Activated B cell treated with CpG ODN at 0.5 μM for 24 hours (primary cell): Measurements from ENCODE around the gene P2RY8. TPM values are rescaled to one million over a fixed set of nuclear protein-coding genes. Genes with fewer than 3 reads are reported as not detected.
A peak's percentile ranks its signal among the peaks of the same experiment; 100 is the strongest.

Experiments
- ATAC-seq: fragments of 200-7000 bp; cut with Tn5 transposase; one replicate; pipeline ENCODE4 v1.10.0; 2021; ENCODE audit warnings: low read depth, mild to moderate bottlenecking, moderate library complexity
- CTCF ChIA-PET: fragments of 350-600 bp; sonication (Branson Sonifier 250); formaldehyde crosslinking; loops from one replicate; lab custom pipeline; 2021; ENCODE audit warnings: antibody characterized with exemption; lab: Charles Lee
- POLR2A ChIA-PET: fragments of 350-600 bp; sonication (Branson Sonifier 250); formaldehyde crosslinking; loops from one replicate; lab custom pipeline; 2021; ENCODE audit warnings: antibody characterized with exemption; lab: Charles Lee
- DNase-seq: peaks from one replicate; pipeline ENCODE4 v3.0.0; 2022
- H3K27ac Mint-ChIP-seq: one replicate; pipeline ENCODE4 v1.8.0; 2020; ENCODE audit warnings: mixed read lengths
- H3K27me3 Mint-ChIP-seq: one replicate; pipeline ENCODE4 v1.8.0; 2021; ENCODE audit warnings: mixed read lengths
- H3K36me3 Mint-ChIP-seq: one replicate; pipeline ENCODE4 v1.8.0; 2021; ENCODE audit warnings: low read depth, mixed read lengths
- H3K4me1 Mint-ChIP-seq: one replicate; pipeline ENCODE4 v1.8.0; 2021; ENCODE audit warnings: mixed read lengths
- H3K4me3 Mint-ChIP-seq: one replicate; pipeline ENCODE4 v1.8.0; 2020; ENCODE audit warnings: mild to moderate bottlenecking, mixed read lengths
- H3K9me3 Mint-ChIP-seq: one replicate; pipeline ENCODE4 v1.8.0; 2020; ENCODE audit warnings: mixed read lengths
- intact Hi-C: fragments of 100-400 bp; cut with micrococcal nuclease; formaldehyde crosslinking; loops from one replicate; pipeline ENCODE4 v1.15.1; 2024
- total RNA-seq: library from RNA; stranded (reverse); gene quantifications from 2 replicates; pipeline ENCODE4 v1.2.3, GENCODE V29; 2022
- TF ChIP-seq, protein P1 (sequence below): fragments of 200-600 bp; IDR thresholded peaks from one replicate; pipeline ENCODE4 v1.8.0; 2022; ENCODE audit warnings: antibody characterized with exemption, mild to moderate bottlenecking

P2RY8 gene
- total RNA-seq, 1 donor from 2014 or later, result 332 TPM

DNA sequence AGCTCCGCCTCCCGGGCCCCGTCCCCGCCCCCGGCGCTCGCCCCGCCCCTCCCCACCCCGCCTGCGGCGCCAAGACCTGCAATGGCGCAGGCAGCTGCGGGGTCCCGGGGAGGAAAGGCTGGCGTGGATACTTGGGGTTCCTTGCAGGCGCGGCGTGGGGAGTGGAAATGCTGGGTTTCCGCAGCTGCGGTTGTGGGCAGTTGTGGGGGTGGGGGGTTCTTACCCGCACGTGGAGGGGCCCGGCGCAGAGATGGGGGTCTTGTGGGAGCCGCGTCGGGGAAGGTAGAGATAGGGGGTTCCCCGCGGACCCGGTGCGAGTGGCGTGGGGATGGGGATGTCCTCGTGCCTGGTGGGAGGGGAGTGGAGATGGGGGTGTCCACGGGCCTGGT, 83.6 kb downstream of the P2RY8 start:
- H3K27ac Mint-ChIP-seq, result peak overlapping the region; percentile 97
- peak overlapping the region; percentile 92 for H3K4me3 Mint-ChIP-seq
- peak; percentile 25 for ATAC-seq
- DNase-seq, result no peak
- TF ChIP-seq, protein P1, sequence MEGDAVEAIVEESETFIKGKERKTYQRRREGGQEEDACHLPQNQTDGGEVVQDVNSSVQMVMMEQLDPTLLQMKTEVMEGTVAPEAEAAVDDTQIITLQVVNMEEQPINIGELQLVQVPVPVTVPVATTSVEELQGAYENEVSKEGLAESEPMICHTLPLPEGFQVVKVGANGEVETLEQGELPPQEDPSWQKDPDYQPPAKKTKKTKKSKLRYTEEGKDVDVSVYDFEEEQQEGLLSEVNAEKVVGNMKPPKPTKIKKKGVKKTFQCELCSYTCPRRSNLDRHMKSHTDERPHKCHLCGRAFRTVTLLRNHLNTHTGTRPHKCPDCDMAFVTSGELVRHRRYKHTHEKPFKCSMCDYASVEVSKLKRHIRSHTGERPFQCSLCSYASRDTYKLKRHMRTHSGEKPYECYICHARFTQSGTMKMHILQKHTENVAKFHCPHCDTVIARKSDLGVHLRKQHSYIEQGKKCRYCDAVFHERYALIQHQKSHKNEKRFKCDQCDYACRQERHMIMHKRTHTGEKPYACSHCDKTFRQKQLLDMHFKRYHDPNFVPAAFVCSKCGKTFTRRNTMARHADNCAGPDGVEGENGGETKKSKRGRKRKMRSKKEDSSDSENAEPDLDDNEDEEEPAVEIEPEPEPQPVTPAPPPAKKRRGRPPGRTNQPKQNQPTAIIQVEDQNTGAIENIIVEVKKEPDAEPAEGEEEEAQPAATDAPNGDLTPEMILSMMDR, result no peak
- intact Hi-C loops, result loop anchor here (1.0 to 5.0 kb wide), 16 partner anchors 39 to 1238 kb away; partner anchors contain the start of genes AKAP17A, CD99, DHRSX and SLC25A6
- ChIA-PET CTCF (no interaction called here), POLR2A (no interaction called here)
- peaks cover 10% of the 10 kb centered on the region for H3K36me3 Mint-ChIP-seq
- H3K9me3 Mint-ChIP-seq, result peaks cover 4% of the 10 kb centered on the region
- peaks cover 35% of the 10 kb centered on the region for H3K4me1 Mint-ChIP-seq
- H3K27me3 Mint-ChIP-seq, result no peaks in the 10 kb centered on the region

DNA sequence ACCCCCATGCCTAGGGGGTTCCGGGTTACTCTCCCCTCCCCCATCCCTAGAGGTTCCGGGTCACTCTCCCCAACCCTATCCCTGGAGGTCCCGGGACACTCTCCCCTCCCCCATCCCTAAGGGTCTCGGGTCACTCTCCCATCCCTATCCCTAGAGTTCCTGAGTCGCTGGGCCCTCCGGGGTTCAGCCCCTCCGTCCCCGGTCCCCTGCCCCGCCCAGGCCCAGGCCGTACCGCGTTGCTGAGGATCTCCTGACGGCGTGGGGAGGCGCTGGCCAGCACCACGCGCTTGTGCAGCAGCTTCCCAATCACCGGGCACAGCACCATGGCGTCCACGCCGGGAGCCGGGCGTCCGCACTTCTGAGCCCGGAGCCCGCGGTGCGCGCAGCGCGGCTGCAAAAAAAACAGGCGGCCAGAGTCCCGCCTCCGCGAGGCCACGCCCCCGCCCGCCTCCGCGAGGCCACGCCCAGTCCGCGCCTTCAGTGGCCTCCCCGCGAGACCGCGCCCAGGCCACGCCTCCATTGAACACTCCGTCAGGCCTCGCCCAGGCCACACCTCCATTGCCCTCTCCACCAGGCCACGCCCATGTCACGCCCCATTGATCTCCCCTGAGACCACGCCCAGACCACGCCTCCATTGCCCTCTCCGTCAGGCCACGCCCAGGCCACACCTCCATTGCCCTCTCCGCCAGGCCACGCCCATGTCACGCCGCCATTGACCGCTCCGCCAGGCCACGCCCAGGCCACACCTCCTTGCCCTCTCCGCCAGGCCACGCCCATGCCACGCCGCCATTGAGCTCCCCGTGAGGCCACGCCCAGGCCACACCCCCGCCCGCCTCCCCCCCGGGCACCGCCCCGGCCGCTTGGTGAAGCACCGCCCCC, 84.2 kb downstream of the P2RY8 start, which contains the start of gene ASMTL:
TSS of gene ASMTL (minus strand) at position 394 of the 879 bp plus-strand sequence. CDS start at position 325, 69 bp downstream.
- Mint-ChIP-seq H3K9me3 (peaks cover 4% of the 10 kb centered on the region), H3K4me3 (peak within 1 kb of the TSS; percentile 92), H3K4me1 (peaks cover 37% of the 10 kb centered on the region), H3K27me3 (no peaks in the 10 kb centered on the region), H3K36me3 (peaks cover 13% of the 10 kb centered on the region), H3K27ac (peak within 1 kb of the TSS; percentile 97)
- ChIA-PET CTCF (no interaction called here), POLR2A (no interaction called here)
- TF ChIP-seq, protein P1, result no peak
- DNase-seq, result peak; percentile 100
- intact Hi-C loops, result loop anchor here (1.0 to 5.0 kb wide), 16 partner anchors 40 to 1239 kb away; partner anchors contain the start of genes AKAP17A, CD99, DHRSX and SLC25A6
- peak; percentile 79 for ATAC-seq

DNA sequence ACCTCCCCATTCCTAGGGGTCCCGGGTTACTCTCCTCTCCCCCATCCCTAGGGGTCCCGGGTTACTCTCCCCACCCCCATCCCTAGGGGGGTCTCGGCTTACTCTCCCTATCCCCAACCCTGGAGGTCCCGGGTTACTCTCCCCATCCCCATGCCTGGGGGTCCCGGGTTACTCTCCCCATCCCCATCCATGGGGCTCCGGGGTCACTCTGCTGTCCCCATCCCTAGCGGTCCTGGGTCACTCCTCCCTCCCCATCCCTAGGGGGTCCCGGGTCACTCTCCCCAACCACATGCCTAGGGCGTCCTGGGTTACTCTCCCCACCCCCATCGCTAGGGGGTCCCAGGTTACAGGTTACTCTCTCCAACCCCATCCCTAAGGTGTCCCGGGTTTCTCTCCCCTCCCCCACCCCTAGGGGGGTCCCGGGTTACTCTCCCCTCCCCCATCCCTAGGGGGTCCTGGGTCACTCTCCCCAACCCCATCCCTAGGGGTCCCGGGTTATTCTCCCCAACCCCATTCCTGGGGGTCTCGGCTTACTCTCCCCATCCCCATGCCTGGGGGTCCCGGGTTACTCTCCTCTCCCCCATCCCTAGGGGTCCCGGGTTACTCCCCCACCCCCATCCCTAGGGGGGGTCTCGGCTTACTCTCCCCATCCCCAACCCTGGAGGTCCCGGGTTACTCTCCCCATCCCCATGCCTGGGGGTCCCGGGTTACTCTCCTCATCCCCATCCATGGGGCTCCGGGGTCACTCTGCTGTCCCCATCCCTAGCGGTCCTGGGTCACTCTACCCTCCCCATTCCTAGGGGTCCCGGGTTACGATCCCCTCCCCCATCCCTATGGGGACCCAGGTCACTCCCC, 85.1 kb downstream of the P2RY8 start:
- POLR2A ChIA-PET, result no interaction called here
- CTCF ChIA-PET, result no interaction called here
- ATAC-seq (no peak), DNase-seq (peak; percentile 18)
- H3K9me3 Mint-ChIP-seq, result peaks cover 4% of the 10 kb centered on the region
- H3K36me3 Mint-ChIP-seq, result peaks cover 19% of the 10 kb centered on the region
- peak overlapping the region; percentile 85 for H3K4me3 Mint-ChIP-seq
- H3K27ac Mint-ChIP-seq, result peak overlapping the region; percentile 71
- no peaks in the 10 kb centered on the region for H3K27me3 Mint-ChIP-seq
- intact Hi-C loops, result loop anchor here (2.0 to 5.0 kb wide), 5 partner anchors 205 to 1070 kb away; partner anchors contain the start of genes DHRSX and ZBED1
- TF ChIP-seq, protein P1, result no peak
- H3K4me1 Mint-ChIP-seq, result peaks cover 46% of the 10 kb centered on the region

DNA sequence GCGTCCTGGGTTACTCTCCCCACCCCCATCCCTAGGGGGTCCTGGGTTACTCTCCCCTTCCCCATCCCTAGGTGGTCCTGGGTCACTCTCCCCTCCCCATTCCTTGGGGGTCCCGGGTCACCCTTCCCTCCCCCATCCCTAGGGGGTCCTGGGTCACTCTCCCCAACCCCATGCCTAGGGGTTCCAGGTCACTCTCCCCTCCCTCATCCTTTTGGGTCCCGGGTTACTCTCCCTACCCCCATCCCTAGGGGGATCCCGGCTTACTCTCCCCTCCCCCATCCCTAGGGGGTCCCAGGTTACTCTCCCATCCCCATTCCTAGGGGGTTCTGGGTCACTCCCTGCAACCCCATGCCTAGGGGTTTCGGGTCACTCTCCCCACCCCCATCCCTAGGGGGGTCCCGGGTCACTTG, 85.7 kb downstream of the P2RY8 start:
- TF ChIP-seq, protein P1, result no peak
- DNase-seq (peak; percentile 13), ATAC-seq (no peak)
- ChIA-PET CTCF (no interaction called here), POLR2A (no interaction called here)
- peaks cover 4% of the 10 kb centered on the region for H3K9me3 Mint-ChIP-seq
- H3K4me3 Mint-ChIP-seq, result no peak overlapping the region
- peaks cover 48% of the 10 kb centered on the region for H3K4me1 Mint-ChIP-seq
- H3K27me3 Mint-ChIP-seq, result no peaks in the 10 kb centered on the region
- no peak overlapping the region for H3K27ac Mint-ChIP-seq
- peaks cover 22% of the 10 kb centered on the region for H3K36me3 Mint-ChIP-seq
- intact Hi-C loops, result loop anchor here (5.0 kb wide), 3 partner anchors 726 to 1071 kb away; partner anchors contain the start of genes DHRSX and ZBED1
